GM18502 (cell line): ENCODE measurements around the gene ALG9.
"Not testable (repeated sequence)": the region's sequence is repeated elsewhere in the genome, so short reads cannot be mapped to it uniquely, and the experiment has no call there.

Experiments used
- ATAC-seq: cut with Tn5 transposase; IDR thresholded peaks from one replicate; pipeline ENCODE4 v1.9.1; 2021; ENCODE audit warnings: mild to moderate bottlenecking; ENCODE audit not compliant: unreplicated experiment, poor library complexity

ALG9 gene

GRCh38 chr11:111774955-111775710 lies 96.2 kb downstream of the ALG9 start:
- ATAC-seq, result no peak

- no peak for ATAC-seq
Observed at GRCh38 chr11:111772535-111772934, 98.8 kb downstream of the ALG9 start.

GRCh38 chr11:111771205-111771604 lies 100.2 kb downstream of the ALG9 start:
- not testable (repeated sequence) for ATAC-seq

- no peak for ATAC-seq
Observed at GRCh38 chr11:111770581-111771134, 100.7 kb downstream of the ALG9 start.

- ATAC-seq, result peak; percentile 16
Observed at GRCh38 chr11:111766834-111767142, 104.6 kb downstream of the ALG9 start.

- ATAC-seq, result peak; percentile 87
Observed at GRCh38 chr11:111765984-111766833, 105.2 kb downstream of the ALG9 start, which contains the start of gene PPP2R1B. TSS of gene PPP2R1B (minus strand) at chr11:111766389. CDS start at chr11:111766361, 28 bp downstream.

GRCh38 chr11:111765320-111765983 lies 105.9 kb downstream of the ALG9 start:
- peak; percentile 43 for ATAC-seq

- no peak for ATAC-seq
Observed at GRCh38 chr11:111764621-111765020, 106.8 kb downstream of the ALG9 start.

GRCh38 chr11:111762981-111763643 lies 108.3 kb downstream of the ALG9 start:
- ATAC-seq, result no peak

GRCh38 chr11:111762526-111762925 lies 108.9 kb downstream of the ALG9 start:
- no peak for ATAC-seq

- ATAC-seq, result no peak
Observed at GRCh38 chr11:111761036-111761435, 110.3 kb downstream of the ALG9 start.

GRCh38 chr11:111759778-111760407 lies 111.5 kb downstream of the ALG9 start:
- no peak for ATAC-seq

- no peak for ATAC-seq
Observed at GRCh38 chr11:111759376-111759775, 112.0 kb downstream of the ALG9 start.

GRCh38 chr11:111756097-111756496 lies 115.3 kb downstream of the ALG9 start:
- no peak for ATAC-seq

- ATAC-seq, result no peak
Observed at GRCh38 chr11:111749646-111750045, 121.7 kb downstream of the ALG9 start.

GRCh38 chr11:111748035-111748804 lies 123.2 kb downstream of the ALG9 start:
- no peak for ATAC-seq

GRCh38 chr11:111745719-111746504 lies 125.5 kb downstream of the ALG9 start:
- ATAC-seq, result no peak

- ATAC-seq, result no peak
Observed at GRCh38 chr11:111743700-111744099, 127.7 kb downstream of the ALG9 start.
